SK-N-SH treated with all-trans-retinoic acid at 6 μM for 48 hours (cell line): ENCODE data around the gene IL17RA.

Experiments used
- ATAC-seq: fragments of 200-7000 bp; cut with Tn5 transposase; 3 replicates; pipeline ENCODE4 v1.9.1; 2020; ENCODE audit warnings: mild to moderate bottlenecking, moderate library complexity
- ARNTL ChIP-seq: fragments of 450-650 bp; formaldehyde crosslinking; IDR thresholded peaks from 2 replicates; pipeline ENCODE4 v1.5.0; 2020; ENCODE audit warnings: low read depth, mild to moderate bottlenecking, moderate library complexity, borderline replicate concordance
- CSDC2 ChIP-seq: fragments of 250-450 bp; sonication (Bioruptor Pico); IDR thresholded peaks from 2 replicates; pipeline ENCODE4 v1.5.0; 2020; ENCODE audit warnings: mild to moderate bottlenecking, moderate library complexity
- ESRRG ChIP-seq: fragments of 250-450 bp; sonication (Bioruptor Pico); IDR thresholded peaks from 2 replicates; pipeline ENCODE4 v1.6.1; 2021; ENCODE audit warnings: mild to moderate bottlenecking
- GLIS3 ChIP-seq: fragments of 250-450 bp; sonication (Bioruptor Pico); IDR thresholded peaks from 2 replicates; pipeline ENCODE4 v1.5.0; 2020; ENCODE audit warnings: mild to moderate bottlenecking, moderate library complexity
- ISL1 ChIP-seq: fragments of 250-450 bp; sonication (Bioruptor Pico); IDR thresholded peaks from 2 replicates; pipeline ENCODE4 v2.1.2; 2022; ENCODE audit warnings: mild to moderate bottlenecking, moderate library complexity
- OSR1 ChIP-seq: fragments of 250-450 bp; sonication (Bioruptor Pico); IDR thresholded peaks from 2 replicates; pipeline ENCODE4 v1.8.0; 2022; ENCODE audit warnings: moderate library complexity, mild to moderate bottlenecking, inconsistent platforms
- PPARA ChIP-seq: fragments of 250-450 bp; sonication (Bioruptor Pico); IDR thresholded peaks from 2 replicates; pipeline ENCODE4 v1.5.0; 2020; ENCODE audit warnings: mild to moderate bottlenecking, borderline replicate concordance
- RARB ChIP-seq: fragments of 250-450 bp; sonication (Bioruptor Pico); IDR thresholded peaks from 2 replicates; pipeline ENCODE4 v1.8.0; 2021; ENCODE audit warnings: mild to moderate bottlenecking, moderate library complexity
- SNAI2 ChIP-seq: fragments of 250-450 bp; sonication (Bioruptor Pico); IDR thresholded peaks from 2 replicates; pipeline ENCODE4 v1.5.0; 2020; ENCODE audit warnings: mild to moderate bottlenecking, moderate library complexity
- TCF4 ChIP-seq: fragments of 250-450 bp; sonication (Bioruptor Pico); IDR thresholded peaks from 2 replicates; pipeline ENCODE4 v1.8.0; 2021; ENCODE audit warnings: mild to moderate bottlenecking, moderate library complexity, borderline replicate concordance
- TOX ChIP-seq: fragments of 250-450 bp; sonication (Bioruptor Pico); IDR thresholded peaks from 2 replicates; pipeline ENCODE4 v1.8.0; 2021; ENCODE audit warnings: mild to moderate bottlenecking, moderate library complexity, borderline replicate concordance
- ZC3H10 ChIP-seq: fragments of 250-450 bp; sonication (Bioruptor Pico); IDR thresholded peaks from 2 replicates; pipeline ENCODE4 v1.5.1; 2021; ENCODE audit warnings: mild to moderate bottlenecking, moderate library complexity
- ZFP30 ChIP-seq: fragments of 450-650 bp; formaldehyde crosslinking; IDR thresholded peaks from 2 replicates; pipeline ENCODE4 v1.5.0; 2022; ENCODE audit warnings: mild to moderate bottlenecking, moderate library complexity
- ZNF565 ChIP-seq: fragments of 450-650 bp; formaldehyde crosslinking; conservative IDR thresholded peaks from 2 replicates; pipeline ENCODE4 v1.5.0; 2020; ENCODE audit warnings: low read depth, mild to moderate bottlenecking, moderate library complexity
- ZNF70 ChIP-seq: fragments of 450-650 bp; formaldehyde crosslinking; IDR thresholded peaks from 2 replicates; pipeline ENCODE4 v1.5.0; 2020; ENCODE audit warnings: mild to moderate bottlenecking, moderate library complexity
- ZNF8 ChIP-seq: fragments of 450-650 bp; formaldehyde crosslinking; IDR thresholded peaks from 2 replicates; pipeline ENCODE4 v1.5.0; 2020; ENCODE audit warnings: mild to moderate bottlenecking, moderate library complexity
- TF ChIP-seq, protein P1 (sequence below): fragments of 250-450 bp; sonication (Bioruptor Pico); IDR thresholded peaks from 2 replicates; pipeline ENCODE4 v1.5.1; 2021; ENCODE audit warnings: mild to moderate bottlenecking, moderate library complexity
- TF ChIP-seq, protein P2 (sequence below): fragments of 250-450 bp; sonication (Bioruptor Pico); IDR thresholded peaks from 2 replicates; pipeline ENCODE4 v1.5.0; 2020; ENCODE audit warnings: mild to moderate bottlenecking, moderate library complexity
- TF ChIP-seq, protein P3 (sequence below): fragments of 250-450 bp; sonication (Bioruptor Pico); IDR thresholded peaks from 2 replicates; pipeline ENCODE4 v1.8.0; 2020; ENCODE audit warnings: mild to moderate bottlenecking, moderate library complexity, borderline replicate concordance
- TF ChIP-seq, protein P4 (sequence below): fragments of 250-450 bp; sonication (Bioruptor Pico); IDR thresholded peaks from 2 replicates; pipeline ENCODE4 v1.5.1; 2020; ENCODE audit warnings: low read depth, mild to moderate bottlenecking, moderate library complexity
- TF ChIP-seq, protein P5 (sequence below): fragments of 250-450 bp; sonication (Bioruptor Pico); IDR thresholded peaks from 2 replicates; pipeline ENCODE4 v1.8.0; 2021; ENCODE audit warnings: low read depth, mild to moderate bottlenecking, moderate library complexity, borderline replicate concordance

The IL17RA gene

DNA sequence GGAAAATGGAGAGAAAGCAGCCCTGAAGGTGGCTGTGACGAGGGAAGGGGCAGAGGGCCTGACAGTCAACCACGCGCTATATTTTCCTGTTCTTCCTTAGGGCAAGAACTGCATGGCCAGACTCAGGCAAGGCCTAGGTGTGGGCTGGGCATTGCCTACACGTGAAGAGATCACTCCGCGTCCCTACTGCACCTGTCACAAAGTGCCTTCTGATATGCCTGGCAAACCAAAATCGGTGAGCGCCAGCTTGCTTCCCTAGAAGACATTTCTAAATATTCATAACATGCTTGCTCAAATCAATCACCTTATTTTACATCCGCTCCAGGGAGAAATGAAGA lies 30.1 kb downstream of the IL17RA start:
- TF ChIP-seq, protein P1, sequence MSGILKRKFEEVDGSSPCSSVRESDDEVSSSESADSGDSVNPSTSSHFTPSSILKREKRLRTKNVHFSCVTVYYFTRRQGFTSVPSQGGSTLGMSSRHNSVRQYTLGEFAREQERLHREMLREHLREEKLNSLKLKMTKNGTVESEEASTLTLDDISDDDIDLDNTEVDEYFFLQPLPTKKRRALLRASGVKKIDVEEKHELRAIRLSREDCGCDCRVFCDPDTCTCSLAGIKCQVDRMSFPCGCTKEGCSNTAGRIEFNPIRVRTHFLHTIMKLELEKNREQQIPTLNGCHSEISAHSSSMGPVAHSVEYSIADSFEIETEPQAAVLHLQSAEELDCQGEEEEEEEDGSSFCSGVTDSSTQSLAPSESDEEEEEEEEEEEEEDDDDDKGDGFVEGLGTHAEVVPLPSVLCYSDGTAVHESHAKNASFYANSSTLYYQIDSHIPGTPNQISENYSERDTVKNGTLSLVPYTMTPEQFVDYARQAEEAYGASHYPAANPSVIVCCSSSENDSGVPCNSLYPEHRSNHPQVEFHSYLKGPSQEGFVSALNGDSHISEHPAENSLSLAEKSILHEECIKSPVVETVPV: no peak
- TF ChIP-seq, protein P2, sequence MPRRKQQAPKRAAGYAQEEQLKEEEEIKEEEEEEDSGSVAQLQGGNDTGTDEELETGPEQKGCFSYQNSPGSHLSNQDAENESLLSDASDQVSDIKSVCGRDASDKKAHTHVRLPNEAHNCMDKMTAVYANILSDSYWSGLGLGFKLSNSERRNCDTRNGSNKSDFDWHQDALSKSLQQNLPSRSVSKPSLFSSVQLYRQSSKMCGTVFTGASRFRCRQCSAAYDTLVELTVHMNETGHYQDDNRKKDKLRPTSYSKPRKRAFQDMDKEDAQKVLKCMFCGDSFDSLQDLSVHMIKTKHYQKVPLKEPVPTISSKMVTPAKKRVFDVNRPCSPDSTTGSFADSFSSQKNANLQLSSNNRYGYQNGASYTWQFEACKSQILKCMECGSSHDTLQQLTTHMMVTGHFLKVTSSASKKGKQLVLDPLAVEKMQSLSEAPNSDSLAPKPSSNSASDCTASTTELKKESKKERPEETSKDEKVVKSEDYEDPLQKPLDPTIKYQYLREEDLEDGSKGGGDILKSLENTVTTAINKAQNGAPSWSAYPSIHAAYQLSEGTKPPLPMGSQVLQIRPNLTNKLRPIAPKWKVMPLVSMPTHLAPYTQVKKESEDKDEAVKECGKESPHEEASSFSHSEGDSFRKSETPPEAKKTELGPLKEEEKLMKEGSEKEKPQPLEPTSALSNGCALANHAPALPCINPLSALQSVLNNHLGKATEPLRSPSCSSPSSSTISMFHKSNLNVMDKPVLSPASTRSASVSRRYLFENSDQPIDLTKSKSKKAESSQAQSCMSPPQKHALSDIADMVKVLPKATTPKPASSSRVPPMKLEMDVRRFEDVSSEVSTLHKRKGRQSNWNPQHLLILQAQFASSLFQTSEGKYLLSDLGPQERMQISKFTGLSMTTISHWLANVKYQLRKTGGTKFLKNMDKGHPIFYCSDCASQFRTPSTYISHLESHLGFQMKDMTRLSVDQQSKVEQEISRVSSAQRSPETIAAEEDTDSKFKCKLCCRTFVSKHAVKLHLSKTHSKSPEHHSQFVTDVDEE (CRISPR knock-in tag): no peak
- no peak for TF ChIP-seq ISL1 (CRISPR knock-in tag)
- no peak for TF ChIP-seq ESRRG (CRISPR knock-in tag)
- no peak for TF ChIP-seq ARNTL
- no peak for TF ChIP-seq GLIS3 (CRISPR knock-in tag)
- TF ChIP-seq, protein P3, sequence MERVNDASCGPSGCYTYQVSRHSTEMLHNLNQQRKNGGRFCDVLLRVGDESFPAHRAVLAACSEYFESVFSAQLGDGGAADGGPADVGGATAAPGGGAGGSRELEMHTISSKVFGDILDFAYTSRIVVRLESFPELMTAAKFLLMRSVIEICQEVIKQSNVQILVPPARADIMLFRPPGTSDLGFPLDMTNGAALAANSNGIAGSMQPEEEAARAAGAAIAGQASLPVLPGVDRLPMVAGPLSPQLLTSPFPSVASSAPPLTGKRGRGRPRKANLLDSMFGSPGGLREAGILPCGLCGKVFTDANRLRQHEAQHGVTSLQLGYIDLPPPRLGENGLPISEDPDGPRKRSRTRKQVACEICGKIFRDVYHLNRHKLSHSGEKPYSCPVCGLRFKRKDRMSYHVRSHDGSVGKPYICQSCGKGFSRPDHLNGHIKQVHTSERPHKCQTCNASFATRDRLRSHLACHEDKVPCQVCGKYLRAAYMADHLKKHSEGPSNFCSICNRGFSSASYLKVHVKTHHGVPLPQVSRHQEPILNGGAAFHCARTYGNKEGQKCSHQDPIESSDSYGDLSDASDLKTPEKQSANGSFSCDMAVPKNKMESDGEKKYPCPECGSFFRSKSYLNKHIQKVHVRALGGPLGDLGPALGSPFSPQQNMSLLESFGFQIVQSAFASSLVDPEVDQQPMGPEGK: no peak
- TF ChIP-seq ZNF70 (CRISPR knock-in tag): no peak
- no peak for TF ChIP-seq ZNF8
- TF ChIP-seq OSR1 (CRISPR knock-in tag): no peak
- no peak for TF ChIP-seq RARB
- no peak for ATAC-seq

DNA sequence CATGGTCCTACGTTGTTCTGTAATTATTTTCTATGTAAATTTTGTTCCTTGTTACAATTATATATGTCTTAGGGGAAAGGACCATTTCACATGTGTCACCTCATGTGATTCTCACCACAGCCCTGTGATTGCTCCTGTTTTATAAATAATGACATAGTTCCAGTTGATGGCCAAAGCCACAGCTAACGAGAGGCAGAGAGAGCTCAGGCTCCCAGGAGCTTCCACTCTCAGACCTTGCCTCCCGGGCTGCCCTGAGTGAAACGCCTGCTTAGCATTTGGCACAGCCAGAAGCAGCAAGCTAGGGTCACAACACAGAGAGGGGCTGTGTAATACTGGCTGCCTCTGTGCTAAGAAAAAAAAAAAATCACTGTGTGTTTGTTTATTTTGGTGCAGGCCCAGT lies 30.4 kb downstream of the IL17RA start:
- TF ChIP-seq, protein P3: no peak
- TF ChIP-seq ZNF565 (no peak), ZNF70 (CRISPR knock-in tag) (no peak), TOX (no peak), ZFP30 (CRISPR knock-in tag) (no peak), OSR1 (CRISPR knock-in tag) (no peak), ZC3H10 (CRISPR knock-in tag) (no peak), SNAI2 (no peak), RARB (no peak), GLIS3 (CRISPR knock-in tag) (no peak), ZNF8 (no peak), ESRRG (CRISPR knock-in tag) (no peak)
- TF ChIP-seq, protein P4, sequence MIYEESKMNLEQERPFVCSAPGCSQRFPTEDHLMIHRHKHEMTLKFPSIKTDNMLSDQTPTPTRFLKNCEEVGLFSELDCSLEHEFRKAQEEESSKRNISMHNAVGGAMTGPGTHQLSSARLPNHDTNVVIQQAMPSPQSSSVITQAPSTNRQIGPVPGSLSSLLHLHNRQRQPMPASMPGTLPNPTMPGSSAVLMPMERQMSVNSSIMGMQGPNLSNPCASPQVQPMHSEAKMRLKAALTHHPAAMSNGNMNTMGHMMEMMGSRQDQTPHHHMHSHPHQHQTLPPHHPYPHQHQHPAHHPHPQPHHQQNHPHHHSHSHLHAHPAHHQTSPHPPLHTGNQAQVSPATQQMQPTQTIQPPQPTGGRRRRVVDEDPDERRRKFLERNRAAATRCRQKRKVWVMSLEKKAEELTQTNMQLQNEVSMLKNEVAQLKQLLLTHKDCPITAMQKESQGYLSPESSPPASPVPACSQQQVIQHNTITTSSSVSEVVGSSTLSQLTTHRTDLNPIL (CRISPR knock-in tag): no peak
- TF ChIP-seq, protein P5, sequence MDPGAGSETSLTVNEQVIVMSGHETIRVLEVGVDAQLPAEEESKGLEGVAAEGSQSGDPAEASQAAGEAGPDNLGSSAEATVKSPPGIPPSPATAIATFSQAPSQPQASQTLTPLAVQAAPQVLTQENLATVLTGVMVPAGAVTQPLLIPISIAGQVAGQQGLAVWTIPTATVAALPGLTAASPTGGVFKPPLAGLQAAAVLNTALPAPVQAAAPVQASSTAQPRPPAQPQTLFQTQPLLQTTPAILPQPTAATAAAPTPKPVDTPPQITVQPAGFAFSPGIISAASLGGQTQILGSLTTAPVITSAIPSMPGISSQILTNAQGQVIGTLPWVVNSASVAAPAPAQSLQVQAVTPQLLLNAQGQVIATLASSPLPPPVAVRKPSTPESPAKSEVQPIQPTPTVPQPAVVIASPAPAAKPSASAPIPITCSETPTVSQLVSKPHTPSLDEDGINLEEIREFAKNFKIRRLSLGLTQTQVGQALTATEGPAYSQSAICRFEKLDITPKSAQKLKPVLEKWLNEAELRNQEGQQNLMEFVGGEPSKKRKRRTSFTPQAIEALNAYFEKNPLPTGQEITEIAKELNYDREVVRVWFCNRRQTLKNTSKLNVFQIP: no peak
- ATAC-seq: no peak

DNA sequence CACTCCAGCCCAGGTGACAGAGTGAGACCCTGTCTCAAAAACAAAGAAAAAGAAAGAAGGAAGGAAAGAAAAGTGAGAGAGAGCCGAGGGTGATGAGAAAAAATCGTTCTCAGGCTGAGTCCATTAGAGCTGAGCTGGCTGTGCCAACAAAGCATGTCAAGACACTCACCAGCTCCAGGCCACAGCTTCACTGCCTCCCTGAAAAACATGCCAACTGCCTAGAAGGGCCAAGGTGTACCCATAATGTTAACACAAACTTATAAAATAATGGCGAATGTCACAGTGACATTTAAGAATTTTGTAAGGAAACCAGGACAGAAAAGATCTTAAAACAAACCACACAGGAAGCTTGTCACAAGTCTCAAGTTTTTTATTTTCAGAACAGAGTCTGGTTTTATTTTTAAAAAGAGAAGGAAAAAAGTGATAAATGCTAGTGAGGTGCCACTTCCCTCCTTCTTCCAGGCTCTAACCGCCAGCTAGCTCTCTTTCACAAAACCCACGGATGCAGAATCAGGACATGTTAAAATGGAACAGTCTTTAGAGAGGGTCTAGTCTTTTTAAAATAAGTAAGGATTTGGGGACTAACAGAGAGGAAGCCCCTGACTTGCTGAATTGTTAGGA lies 31.3 kb downstream of the IL17RA start:
- TF ChIP-seq ARNTL (no peak), RARB (no peak), ZNF70 (CRISPR knock-in tag) (no peak), ZNF565 (no peak), OSR1 (CRISPR knock-in tag) (no peak), ZFP30 (CRISPR knock-in tag) (no peak), TCF4 (CRISPR knock-in tag) (no peak), ESRRG (CRISPR knock-in tag) (no peak), CSDC2 (CRISPR knock-in tag) (no peak), PPARA (CRISPR knock-in tag) (no peak)
- TF ChIP-seq, protein P2 (CRISPR knock-in tag): no peak
- TF ChIP-seq, protein P4 (CRISPR knock-in tag): no peak
- no peak for ATAC-seq
